ENCODE measurements around the gene LRRC26. TPM values are rescaled to one million over a fixed set of nuclear protein-coding genes. Genes with fewer than 3 reads are reported as not detected.

The LRRC26 gene
- total RNA-seq, 2 donors from 2014 or later, result not detected

DNA sequence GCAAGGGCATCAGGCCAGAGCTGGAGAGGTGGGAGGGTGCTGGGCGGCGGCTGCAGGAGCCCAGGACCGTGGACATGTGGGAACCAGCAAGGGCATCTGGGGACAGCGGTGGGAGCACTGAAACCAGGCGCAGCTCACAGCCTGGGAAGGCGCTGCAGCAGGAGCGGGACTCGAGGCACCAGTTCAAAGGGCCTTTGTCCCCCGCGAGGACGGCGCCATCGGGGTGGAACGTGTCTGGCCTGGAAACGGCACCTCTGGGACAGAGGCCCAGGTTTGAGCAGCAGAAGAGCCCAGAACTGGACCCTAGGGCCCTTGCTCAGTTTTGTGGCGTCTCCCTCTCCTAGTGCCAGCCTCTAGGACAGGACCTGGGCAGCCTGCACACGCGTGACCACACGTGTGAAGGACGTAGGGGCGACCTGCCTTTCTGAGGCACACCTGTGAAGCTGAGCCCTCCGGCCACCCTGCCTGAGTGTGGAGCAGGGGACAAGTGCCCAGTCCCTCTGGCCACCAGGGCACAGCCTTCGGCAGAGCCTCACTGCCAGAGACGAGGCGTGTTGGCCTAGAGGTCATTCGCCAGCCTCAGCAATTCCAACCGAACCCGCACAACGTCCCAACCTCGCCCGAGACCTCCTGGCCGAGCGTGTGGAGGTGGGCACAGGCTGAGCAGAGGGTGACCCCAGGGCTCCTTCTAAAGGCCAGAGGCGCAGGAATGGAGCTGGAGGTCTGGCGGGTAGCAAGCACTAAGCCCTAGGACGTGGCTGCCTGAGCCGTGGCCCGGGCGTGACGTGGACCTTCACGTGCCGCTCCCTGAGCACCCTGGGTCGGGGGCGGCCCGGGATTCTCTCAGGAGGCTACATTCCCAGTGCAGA lies 4.2 kb upstream of the LRRC26 start:
- peaks cover 0 to 4% of the 10 kb centered on the region in 2 donors for H3K27me3 Mint-ChIP-seq
- no peak for DNase-seq (ENCODE audit: low spot score)
- H3K36me3 Mint-ChIP-seq, result no peaks in the 10 kb centered on the region
- no peak for ATAC-seq
- no peak overlapping the region for H3K4me3 Mint-ChIP-seq
- no peak overlapping the region for H3K27ac Mint-ChIP-seq
- H3K4me1 Mint-ChIP-seq (ENCODE audit: low read depth in 2 of 2), result peaks cover 0 to 6% of the 10 kb centered on the region in 2 donors
- H3K9me3 Mint-ChIP-seq, result no peaks in the 10 kb centered on the region

- ATAC-seq, result no peak
- no peak overlapping the region for H3K4me3 Mint-ChIP-seq
- H3K27me3 Mint-ChIP-seq, result peaks cover 0 to 4% of the 10 kb centered on the region in 2 donors
- peaks cover 0 to 6% of the 10 kb centered on the region in 2 donors for H3K4me1 Mint-ChIP-seq (ENCODE audit: low read depth in 2 of 2)
- no peak overlapping the region for H3K27ac Mint-ChIP-seq
- DNase-seq (ENCODE audit: low spot score), result no peak
- no peaks in the 10 kb centered on the region for H3K9me3 Mint-ChIP-seq
- H3K36me3 Mint-ChIP-seq, result no peaks in the 10 kb centered on the region
Observed at GRCh38 chr9:137172901-137173795, 3.3 kb upstream of the LRRC26 start.

DNA sequence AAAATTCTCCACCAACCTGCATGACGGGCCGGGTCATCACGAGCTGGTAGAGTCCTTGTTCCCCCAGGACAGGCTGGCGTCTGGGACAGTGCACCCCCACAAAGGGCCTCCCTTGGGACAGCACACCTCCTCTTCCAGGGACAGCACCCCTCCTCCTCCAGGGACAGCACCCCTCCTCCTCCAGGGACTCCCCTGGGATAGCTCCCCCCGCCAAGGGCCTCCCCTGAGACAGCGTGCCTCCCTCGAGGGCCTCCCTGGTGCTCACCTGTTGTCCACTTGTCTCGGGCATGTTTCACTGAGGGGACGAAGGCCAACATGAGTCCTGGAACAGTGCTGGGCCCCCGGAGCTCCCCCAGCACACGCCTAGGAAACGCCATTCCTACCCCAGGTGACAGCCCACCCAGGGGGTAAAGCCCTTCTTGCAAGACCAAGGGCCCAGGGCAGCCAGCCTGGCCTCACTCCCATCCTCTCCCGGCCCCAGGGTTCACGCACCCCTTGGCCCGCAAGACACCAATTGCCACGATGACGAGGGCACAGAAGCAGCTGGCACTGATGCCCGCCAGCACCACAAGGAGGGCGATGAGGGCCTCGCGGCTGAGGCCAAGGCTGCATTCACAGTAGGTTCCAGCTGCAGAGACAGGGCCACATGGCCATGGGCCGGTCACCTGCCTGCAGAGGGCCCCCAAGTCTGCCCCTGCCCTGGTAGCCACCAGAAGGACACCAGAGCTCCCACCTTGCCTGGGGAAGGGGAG lies 1.5 kb upstream of the LRRC26 start:
- no peaks in the 10 kb centered on the region for H3K36me3 Mint-ChIP-seq
- H3K27me3 Mint-ChIP-seq, result peaks cover 6 to 9% of the 10 kb centered on the region in 2 donors
- H3K4me1 Mint-ChIP-seq (ENCODE audit: low read depth in 2 of 2), result peaks cover 0 to 2% of the 10 kb centered on the region in 2 donors
- ATAC-seq, result no peak
- H3K27ac Mint-ChIP-seq, result no peak overlapping the region
- no peak overlapping the region for H3K4me3 Mint-ChIP-seq
- DNase-seq (ENCODE audit: low spot score), result no peak
- no peaks in the 10 kb centered on the region for H3K9me3 Mint-ChIP-seq

DNA sequence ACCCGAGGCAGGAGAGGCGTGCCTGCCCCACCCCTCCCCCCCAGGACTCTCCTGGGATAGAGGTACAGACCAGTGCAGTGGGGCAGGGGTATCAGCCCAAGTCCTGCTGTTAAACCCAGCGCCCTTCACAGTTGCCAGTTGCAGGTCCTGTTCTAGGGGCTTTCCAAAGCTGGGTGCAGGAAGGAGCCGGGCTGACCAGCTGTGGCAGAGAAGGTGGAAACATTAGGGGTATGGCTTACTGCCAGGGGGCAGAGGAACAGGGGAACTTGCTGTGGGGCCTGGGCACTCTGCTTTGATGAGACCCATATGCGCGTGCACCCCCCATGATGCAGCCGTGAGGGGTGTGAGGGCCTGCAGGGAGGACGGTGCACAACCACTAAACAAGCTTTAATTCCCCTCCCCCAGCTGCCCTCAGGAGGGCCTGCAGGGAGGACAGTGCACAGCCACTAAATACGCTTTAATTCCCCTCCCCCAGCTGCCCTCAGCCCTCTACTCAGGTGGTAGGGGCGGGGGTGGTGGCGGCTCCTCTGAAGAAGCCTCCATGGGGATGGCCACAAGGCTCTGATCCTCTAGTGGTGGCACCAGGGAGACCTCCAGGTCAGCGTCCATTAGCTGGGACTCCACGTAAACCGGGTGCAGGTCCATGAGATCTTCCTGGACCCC lies 766 bp upstream of the LRRC26 start:
- no peak overlapping the region for H3K4me3 Mint-ChIP-seq
- ATAC-seq (no peak), DNase-seq (ENCODE audit: low spot score) (no peak)
- no peaks in the 10 kb centered on the region for H3K36me3 Mint-ChIP-seq
- H3K9me3 Mint-ChIP-seq, result no peaks in the 10 kb centered on the region
- H3K27me3 Mint-ChIP-seq, result peaks cover 7 to 9% of the 10 kb centered on the region in 2 donors
- H3K27ac Mint-ChIP-seq, result no peak overlapping the region
- no peaks in the 10 kb centered on the region for H3K4me1 Mint-ChIP-seq (ENCODE audit: low read depth in 2 of 2)

DNA sequence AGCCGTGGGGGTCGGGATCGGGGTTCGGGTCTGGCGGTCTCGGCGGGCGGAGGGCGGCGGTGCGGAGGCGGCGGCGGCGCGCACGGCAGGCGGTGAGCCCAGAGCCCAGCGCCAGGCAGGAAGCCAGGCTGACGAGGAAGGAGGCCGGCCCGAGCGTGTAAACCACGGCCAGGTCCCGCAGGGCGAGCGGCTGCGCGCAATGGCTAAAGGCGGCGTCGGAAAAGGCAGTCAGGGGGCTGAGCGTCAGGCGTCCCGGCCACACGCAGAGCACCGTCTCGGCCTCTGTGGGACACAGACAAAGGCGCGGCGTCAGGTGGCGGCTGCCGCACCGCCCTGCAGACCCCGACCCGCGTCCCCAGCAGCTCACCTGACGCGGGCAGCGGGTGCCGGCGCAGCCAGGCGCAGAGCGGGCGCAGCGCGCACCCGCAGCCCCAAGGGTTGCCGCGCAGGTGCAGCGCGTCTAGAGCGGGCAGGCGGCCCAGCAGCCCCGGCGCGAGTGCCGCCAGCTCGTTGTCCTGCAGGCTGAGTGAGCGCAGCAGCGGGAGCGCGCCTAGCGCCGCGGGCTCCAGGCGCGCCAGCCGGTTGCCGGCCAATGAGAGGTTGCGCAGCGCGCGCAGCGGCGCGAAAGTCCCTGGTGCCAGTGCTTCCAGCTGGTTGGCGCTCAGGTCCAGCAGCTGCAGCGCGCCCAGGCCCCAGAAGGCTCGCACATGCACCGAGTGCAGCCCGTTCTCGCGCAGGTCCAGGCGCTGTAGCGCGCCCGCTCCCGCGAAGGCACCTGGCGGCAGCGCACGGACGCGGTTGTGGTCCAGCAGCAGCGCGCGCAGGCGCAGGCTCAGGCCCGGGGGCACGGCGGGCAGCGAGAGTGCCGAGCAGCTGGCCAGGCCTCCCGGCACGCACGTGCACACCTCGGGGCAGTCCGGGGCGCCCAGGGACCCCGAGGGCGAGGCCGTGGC lies 671 bp downstream of the LRRC26 start:
- Mint-ChIP-seq H3K4me3 (peak overlapping the region; percentile 44), H3K27me3 (peaks cover 7 to 9% of the 10 kb centered on the region in 2 donors), H3K4me1 (ENCODE audit: low read depth in 2 of 2) (no peaks in the 10 kb centered on the region), H3K9me3 (no peaks in the 10 kb centered on the region), H3K27ac (no peak overlapping the region), H3K36me3 (no peaks in the 10 kb centered on the region)
- peak; percentile 30 to 36 for ATAC-seq
- DNase-seq (ENCODE audit: low spot score), result no peak

- Mint-ChIP-seq H3K9me3 (no peaks in the 10 kb centered on the region), H3K27ac (no peak overlapping the region), H3K4me3 (no peak overlapping the region), H3K27me3 (peaks cover 7 to 9% of the 10 kb centered on the region in 2 donors), H3K36me3 (no peaks in the 10 kb centered on the region), H3K4me1 (ENCODE audit: low read depth in 2 of 2) (no peaks in the 10 kb centered on the region)
- no peak for DNase-seq (ENCODE audit: low spot score)
- ATAC-seq, result peak; percentile 2 to 7
Observed at GRCh38 chr9:137168573-137168903, 1.3 kb downstream of the LRRC26 start.

GRCh38 chr9:137167747-137168572 lies 1.9 kb downstream of the LRRC26 start:
- no peaks in the 10 kb centered on the region for H3K4me1 Mint-ChIP-seq (ENCODE audit: low read depth in 2 of 2)
- H3K27ac Mint-ChIP-seq, result no peak overlapping the region
- ATAC-seq (no peak), DNase-seq (ENCODE audit: low spot score) (no peak)
- H3K4me3 Mint-ChIP-seq, result no peak overlapping the region
- H3K27me3 Mint-ChIP-seq, result peaks cover 7 to 11% of the 10 kb centered on the region in 2 donors
- no peaks in the 10 kb centered on the region for H3K36me3 Mint-ChIP-seq
- no peaks in the 10 kb centered on the region for H3K9me3 Mint-ChIP-seq

- DNase-seq (ENCODE audit: low spot score) (no peak), ATAC-seq (no peak)
- H3K9me3 Mint-ChIP-seq, result no peaks in the 10 kb centered on the region
- H3K36me3 Mint-ChIP-seq, result no peaks in the 10 kb centered on the region
- no peaks in the 10 kb centered on the region for H3K4me1 Mint-ChIP-seq (ENCODE audit: low read depth in 2 of 2)
- H3K27me3 Mint-ChIP-seq, result peaks cover 7 to 11% of the 10 kb centered on the region in 2 donors
- H3K27ac Mint-ChIP-seq, result no peak overlapping the region
- no peak overlapping the region for H3K4me3 Mint-ChIP-seq
Observed at GRCh38 chr9:137167277-137167746, 2.5 kb downstream of the LRRC26 start.

DNA sequence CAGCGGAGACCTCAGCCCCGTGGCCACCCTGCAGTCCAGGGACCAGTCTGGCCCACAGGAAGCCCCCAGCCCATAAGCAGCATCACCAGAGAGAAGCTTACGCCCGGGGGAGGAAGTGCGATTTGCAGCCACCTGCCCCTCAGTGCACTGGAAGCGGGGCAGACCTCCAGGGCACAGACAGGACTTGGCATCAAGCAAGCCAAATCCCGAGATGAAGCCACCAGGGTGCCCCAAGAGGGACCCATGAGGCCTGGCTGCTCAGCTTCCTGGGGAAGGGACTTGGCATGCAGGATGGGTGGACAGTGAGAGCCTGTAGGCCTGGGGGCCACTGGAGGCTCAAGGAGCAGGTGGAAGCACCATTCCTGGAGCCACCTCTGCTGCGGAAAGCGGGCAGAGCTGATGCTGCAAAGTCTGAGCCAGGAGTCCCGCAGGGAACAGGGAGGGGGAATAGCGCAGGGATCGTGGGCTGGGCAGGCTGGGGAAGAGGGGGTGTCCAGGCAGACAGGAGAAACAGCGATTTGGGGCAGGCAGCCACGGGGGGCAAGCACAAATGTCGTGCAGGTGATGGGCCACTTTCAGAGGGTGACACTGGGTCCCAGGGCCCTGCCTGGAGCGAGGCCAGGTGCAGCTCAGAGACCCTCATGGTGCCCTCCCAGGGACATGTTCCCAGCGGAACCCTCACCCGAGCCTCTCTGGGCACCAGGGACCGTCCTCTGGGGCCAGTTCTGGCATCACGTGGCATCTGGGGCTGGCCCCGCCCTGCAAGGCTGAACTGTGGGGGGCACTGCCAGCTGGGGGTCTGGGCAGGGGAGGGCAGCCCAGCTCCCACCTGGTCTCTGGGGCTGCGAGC lies 3.2 kb downstream of the LRRC26 start:
- Mint-ChIP-seq H3K4me1 (ENCODE audit: low read depth in 2 of 2) (no peaks in the 10 kb centered on the region), H3K36me3 (no peaks in the 10 kb centered on the region), H3K27me3 (peaks cover 7 to 11% of the 10 kb centered on the region in 2 donors), H3K27ac (no peak overlapping the region), H3K4me3 (no peak overlapping the region), H3K9me3 (no peaks in the 10 kb centered on the region)
- DNase-seq (ENCODE audit: low spot score), result no peak
- ATAC-seq, result no peak

DNA sequence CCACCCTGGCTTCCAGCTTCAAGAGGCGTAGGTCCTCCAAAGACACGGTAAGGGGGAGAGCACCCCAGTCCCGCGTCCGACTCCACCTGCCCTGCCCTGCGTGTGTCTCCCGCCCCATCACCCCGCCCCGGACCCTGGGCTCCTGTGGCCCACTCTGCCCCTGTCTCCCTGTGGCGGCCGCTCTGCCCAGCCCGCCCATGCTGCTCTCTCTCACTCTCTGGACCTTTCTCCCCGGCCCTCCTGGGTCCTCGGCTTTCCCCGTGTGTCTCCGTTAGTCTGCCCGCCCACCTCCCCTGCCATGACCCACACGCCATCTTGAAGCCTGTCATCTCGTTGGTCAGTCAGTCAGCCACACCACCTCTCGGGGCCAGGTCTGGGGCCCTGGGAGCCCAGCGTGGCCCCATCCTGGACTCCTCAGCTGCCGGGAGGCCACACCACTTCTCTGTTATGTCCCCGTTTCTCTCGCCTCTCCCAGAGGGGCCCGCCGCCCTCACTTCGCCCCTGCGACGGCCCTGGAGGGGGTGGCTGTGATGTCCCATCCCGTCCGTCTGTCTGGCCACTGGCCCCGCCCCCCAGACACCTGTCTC lies 4.5 kb downstream of the LRRC26 start:
- Mint-ChIP-seq H3K4me3 (no peak overlapping the region), H3K27ac (no peak overlapping the region), H3K4me1 (ENCODE audit: low read depth in 2 of 2) (no peaks in the 10 kb centered on the region), H3K27me3 (peaks cover 6 to 7% of the 10 kb centered on the region in 2 donors), H3K36me3 (no peaks in the 10 kb centered on the region), H3K9me3 (no peaks in the 10 kb centered on the region)
- DNase-seq (ENCODE audit: low spot score) (no peak), ATAC-seq (no peak)

Data from natural killer cell treated with Interleukin-12 subunit alpha and Interleukin-12 subunit beta and Interleukin-15 and Interleukin-18, amount 100 ng/mL, for 72 hours (primary cell).